ES-I3 (cell line): ENCODE results near the gene MMP11.

Experiments
- H3K36me3 ChIP-seq: 2 replicates; pipeline ENCODE4 v1.6.1; 2013; ENCODE audit warnings: mild to moderate bottlenecking, low read length, control low read depth, moderate library complexity; ENCODE audit not compliant: insufficient read depth
- H3K4me1 ChIP-seq: 2 replicates; pipeline ENCODE4 v1.6.1; 2013; ENCODE audit warnings: mild to moderate bottlenecking, control low read depth, low read length; ENCODE audit not compliant: insufficient read depth
- H3K9ac ChIP-seq: 2 replicates; pipeline ENCODE4 v1.6.1; 2013; ENCODE audit warnings: low read depth, mild to moderate bottlenecking, low read length, moderate library complexity
- H3K9me3 ChIP-seq: 2 replicates; pipeline ENCODE4 v1.6.1; 2013; ENCODE audit warnings: mild to moderate bottlenecking, low read length, moderate library complexity; ENCODE audit not compliant: control insufficient read depth, insufficient read depth

The MMP11 gene

GRCh38 chr22:23781511-23782183 lies 9.0 kb downstream of the MMP11 start:
- Histone ChIP-seq H3K4me1 (peaks cover 16% of the 10 kb centered on the region; the same call in 1 of the 2 replicates), H3K36me3 (no peaks in the 10 kb centered on the region), H3K9me3 (no peaks in the 10 kb centered on the region), H3K9ac (no peak overlapping the region)

DNA sequence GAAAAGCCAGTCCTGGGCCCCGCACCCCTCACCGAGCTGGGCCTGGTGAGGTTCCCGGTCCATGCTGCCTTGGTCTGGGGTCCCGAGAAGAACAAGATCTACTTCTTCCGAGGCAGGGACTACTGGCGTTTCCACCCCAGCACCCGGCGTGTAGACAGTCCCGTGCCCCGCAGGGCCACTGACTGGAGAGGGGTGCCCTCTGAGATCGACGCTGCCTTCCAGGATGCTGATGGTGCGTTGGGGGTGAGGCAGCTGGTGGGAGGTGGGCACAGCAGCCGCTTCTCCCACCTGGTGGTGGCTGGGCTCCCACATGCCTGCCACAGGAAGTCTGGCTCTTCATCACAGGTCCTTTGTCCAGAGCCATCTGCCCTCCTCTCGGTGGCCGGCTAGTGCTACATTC lies 9.6 kb downstream of the MMP11 start:
- no peak overlapping the region for H3K9ac ChIP-seq
- no peaks in the 10 kb centered on the region for H3K9me3 ChIP-seq
- H3K4me1 ChIP-seq = peaks cover 16% of the 10 kb centered on the region; the same call in 1 of the 2 replicates
- no peaks in the 10 kb centered on the region for H3K36me3 ChIP-seq

GRCh38 chr22:23782703-23783102 lies 10.1 kb downstream of the MMP11 start:
- no peaks in the 10 kb centered on the region for H3K36me3 ChIP-seq
- no peak overlapping the region for H3K9ac ChIP-seq
- H3K4me1 ChIP-seq = peaks cover 16% of the 10 kb centered on the region; the same call in 1 of the 2 replicates
- no peaks in the 10 kb centered on the region for H3K9me3 ChIP-seq

GRCh38 chr22:23783265-23784150 lies 10.9 kb downstream of the MMP11 start:
- Histone ChIP-seq H3K36me3 (no peaks in the 10 kb centered on the region), H3K4me1 (peaks cover 16% of the 10 kb centered on the region; the same call in 1 of the 2 replicates), H3K9ac (no peak overlapping the region)

GRCh38 chr22:23784215-23784732 lies 11.6 kb downstream of the MMP11 start:
- Histone ChIP-seq H3K36me3 (no peaks in the 10 kb centered on the region), H3K4me1 (peaks cover 19% of the 10 kb centered on the region), H3K9ac (no peak overlapping the region), H3K9me3 (no peaks in the 10 kb centered on the region)

More at GRCh38 chr22:23783265-23784150, 10.9 kb downstream of the MMP11 start:
- no peaks in the 10 kb centered on the region for H3K9me3 ChIP-seq

GRCh38 chr22:23786261-23786710 lies 13.6 kb downstream of the MMP11 start:
- Histone ChIP-seq H3K9me3 (no peaks in the 10 kb centered on the region), H3K4me1 (peaks cover 19% of the 10 kb centered on the region), H3K36me3 (no peaks in the 10 kb centered on the region), H3K9ac (peak overlapping the region; percentile 98)

DNA sequence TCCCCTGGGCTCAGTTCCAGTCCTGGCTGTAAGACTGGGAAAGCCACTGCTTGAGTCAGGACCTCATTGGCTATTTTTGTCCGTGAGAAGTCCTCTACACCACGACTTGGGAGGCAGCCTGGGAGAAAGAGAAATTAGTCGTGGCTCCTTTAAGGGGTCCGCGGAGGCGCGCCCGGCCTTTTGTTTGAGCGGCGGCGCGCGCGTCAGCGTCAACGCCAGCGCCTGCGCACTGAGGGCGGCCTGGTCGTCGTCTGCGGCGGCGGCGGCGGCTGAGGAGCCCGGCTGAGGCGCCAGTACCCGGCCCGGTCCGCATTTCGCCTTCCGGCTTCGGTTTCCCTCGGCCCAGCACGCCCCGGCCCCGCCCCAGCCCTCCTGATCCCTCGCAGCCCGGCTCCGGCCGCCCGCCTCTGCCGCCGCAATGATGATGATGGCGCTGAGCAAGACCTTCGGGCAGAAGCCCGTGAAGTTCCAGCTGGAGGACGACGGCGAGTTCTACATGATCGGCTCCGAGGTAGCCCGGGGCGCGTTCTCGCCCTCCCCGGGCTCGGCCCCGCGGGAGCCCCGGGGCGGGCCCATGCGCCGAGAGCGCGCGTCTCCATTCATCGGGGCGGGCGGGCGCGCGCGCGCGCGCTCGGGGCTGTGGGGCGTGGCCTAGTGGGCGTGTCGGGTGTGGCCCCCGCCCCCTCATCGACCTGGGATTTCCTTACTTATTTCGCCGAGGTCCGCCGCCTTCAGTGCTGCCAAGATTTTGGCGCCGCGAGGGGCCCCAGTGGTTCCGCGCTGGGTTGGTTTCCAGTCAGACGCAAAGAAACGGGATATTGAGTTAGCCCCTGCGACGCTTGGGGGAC lies 14.3 kb downstream of the MMP11 start, which contains the start of gene SMARCB1:
Gene SMARCB1 (plus strand): TSS at position 215 of the 848 bp plus-strand sequence. CDS start 204 bp downstream, at position 419.
- Histone ChIP-seq H3K9ac (peak within 1 kb of the TSS; percentile 98), H3K4me1 (peaks cover 12% of the 10 kb centered on the region), H3K36me3 (no peaks in the 10 kb centered on the region), H3K9me3 (no peaks in the 10 kb centered on the region)

GRCh38 chr22:23787600-23787896 lies 14.9 kb downstream of the MMP11 start:
- H3K36me3 ChIP-seq = 0 out of 2 replicates have a peak, but pooled peaks cover 6% of the 10 kb centered on the region
- H3K4me1 ChIP-seq = peaks cover 12% of the 10 kb centered on the region; the same call in 1 of the 2 replicates
- no peaks in the 10 kb centered on the region for H3K9me3 ChIP-seq
- H3K9ac ChIP-seq = peak overlapping the region; percentile 98

- Histone ChIP-seq H3K4me1 (peaks cover 12% of the 10 kb centered on the region; the same call in 1 of the 2 replicates), H3K9ac (peak overlapping the region; percentile 98), H3K36me3 (0 out of 2 replicates have a peak, but pooled peaks cover 6% of the 10 kb centered on the region), H3K9me3 (no peaks in the 10 kb centered on the region)
These were observed 15.3 kb downstream of the MMP11 start for GRCh38 chr22:23787910-23788309.

GRCh38 chr22:23789121-23789520 lies 16.5 kb downstream of the MMP11 start:
- Histone ChIP-seq H3K9ac (no peak overlapping the region), H3K36me3 (0 out of 2 replicates have a peak, but pooled peaks cover 6% of the 10 kb centered on the region)

DNA sequence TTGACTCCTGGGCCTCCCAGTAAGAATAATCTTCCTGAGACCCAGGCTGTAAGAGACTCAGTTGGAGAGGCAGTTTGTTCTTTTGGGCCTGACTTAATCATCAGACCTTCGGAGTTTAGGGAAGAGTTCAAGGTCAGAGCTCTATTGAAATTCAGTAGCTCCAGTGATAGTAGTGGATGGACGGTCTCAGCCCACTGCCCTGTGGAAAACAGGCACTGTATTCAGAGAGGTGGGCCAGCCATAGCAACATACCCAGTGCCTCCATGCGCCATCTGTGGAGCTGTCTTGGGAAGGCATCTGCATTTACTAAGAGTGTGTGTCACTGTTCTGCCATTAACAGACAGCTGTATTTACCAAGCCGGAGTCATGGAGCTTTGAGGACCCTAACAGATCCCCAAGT lies 17.0 kb downstream of the MMP11 start:
- Histone ChIP-seq H3K36me3 (0 out of 2 replicates have a peak, but pooled peaks cover 6% of the 10 kb centered on the region), H3K9me3 (no peaks in the 10 kb centered on the region), H3K4me1 (peaks cover 12% of the 10 kb centered on the region; the same call in 1 of the 2 replicates), H3K9ac (no peak overlapping the region)

More at GRCh38 chr22:23789121-23789520, 16.5 kb downstream of the MMP11 start:
- Histone ChIP-seq H3K4me1 (peaks cover 12% of the 10 kb centered on the region; the same call in 1 of the 2 replicates), H3K9me3 (no peaks in the 10 kb centered on the region)

DNA sequence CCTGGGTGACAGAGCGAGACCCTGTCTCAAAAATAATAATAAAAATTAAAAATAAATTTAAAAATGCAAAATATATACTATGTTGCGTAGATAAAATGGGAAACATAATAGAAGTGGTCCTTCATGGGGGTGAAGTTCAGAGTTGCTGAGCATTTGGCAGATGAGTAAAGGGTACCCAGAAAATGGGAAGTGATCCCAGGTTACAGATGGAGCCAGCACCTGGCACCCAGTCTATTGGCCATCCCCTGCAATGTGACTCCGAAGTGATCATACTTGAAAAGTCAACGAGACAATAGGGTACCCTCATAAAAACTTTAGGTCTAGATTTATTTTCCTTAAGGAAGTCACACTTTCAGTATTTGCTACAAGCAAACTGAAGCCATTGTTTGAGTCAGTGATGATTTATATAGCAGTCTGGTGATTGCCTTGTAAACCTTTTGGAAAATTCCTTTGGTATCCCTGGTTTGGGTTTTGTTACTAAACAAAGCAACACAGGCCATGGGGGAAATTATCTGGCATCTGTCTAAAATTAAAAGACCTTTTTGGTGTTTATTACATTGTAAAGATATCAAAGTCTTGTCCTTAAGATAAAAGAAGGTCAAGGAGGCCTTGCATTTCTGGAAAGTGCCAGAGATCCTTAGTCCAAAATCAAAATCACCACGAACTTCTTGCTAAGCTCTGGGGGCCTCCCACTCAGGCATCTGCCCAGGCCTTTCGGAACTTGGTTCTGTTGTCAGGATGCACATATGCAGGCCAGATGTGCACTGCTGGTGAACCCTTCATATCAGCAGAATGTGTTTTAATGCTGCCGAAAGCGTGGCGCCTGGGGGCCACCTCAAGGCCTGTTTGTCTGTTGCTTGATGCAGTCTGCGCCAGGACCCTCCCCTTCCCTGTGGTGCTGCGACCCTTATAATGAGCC lies 18.4 kb downstream of the MMP11 start:
- H3K9ac ChIP-seq = no peak overlapping the region
- peaks cover 12% of the 10 kb centered on the region; the same call in 1 of the 2 replicates for H3K4me1 ChIP-seq
- H3K36me3 ChIP-seq = 0 out of 2 replicates have a peak, but pooled peaks cover 6% of the 10 kb centered on the region
- H3K9me3 ChIP-seq = no peaks in the 10 kb centered on the region
